ENCODE measurements around the gene RNF225.

Gene RNF225

GRCh38 chr19:58417071-58417470, 21.6 kb downstream of the RNF225 start:
- no peak for ATAC-seq
- TF ChIP-seq ZNF8 (CRISPR knock-in tag; IDR thresholded peaks at IDR 0.05) (no peak), POU6F1 (CRISPR knock-in tag; IDR thresholded peaks at IDR 0.05; ENCODE audit: borderline replicate concordance, low read depth) (no peak), ISL1 (CRISPR knock-in tag; IDR thresholded peaks at IDR 0.05) (no peak), CREB5 (CRISPR knock-in tag; IDR thresholded peaks at IDR 0.05; ENCODE audit: low read depth) (no peak), PATZ1 (CRISPR knock-in tag; IDR thresholded peaks at IDR 0.05; ENCODE audit: borderline replicate concordance) (no peak), GLIS3 (CRISPR knock-in tag; IDR thresholded peaks at IDR 0.05) (no peak), ARNTL (CRISPR knock-in tag; IDR thresholded peaks at IDR 0.05; ENCODE audit: borderline replicate concordance, low read depth) (no peak), OSR1 (CRISPR knock-in tag; IDR thresholded peaks at IDR 0.05) (no peak), CSDC2 (CRISPR knock-in tag; IDR thresholded peaks at IDR 0.05) (no peak), PPARA (CRISPR knock-in tag; IDR thresholded peaks at IDR 0.05; ENCODE audit: borderline replicate concordance) (no peak)

GRCh38 chr19:58428617-58429016, 33.2 kb downstream of the RNF225 start:
- TF ChIP-seq ESRRG (CRISPR knock-in tag; IDR thresholded peaks at IDR 0.05): no peak
- no peak for TF ChIP-seq ZFP3 (CRISPR knock-in tag; IDR thresholded peaks at IDR 0.05)
- no peak for TF ChIP-seq TOX (CRISPR knock-in tag; IDR thresholded peaks at IDR 0.05; ENCODE audit: borderline replicate concordance)
- TF ChIP-seq GLIS3 (CRISPR knock-in tag; IDR thresholded peaks at IDR 0.05): no peak
- no peak for TF ChIP-seq ISL1 (CRISPR knock-in tag; IDR thresholded peaks at IDR 0.05)
- ATAC-seq: no peak

- no peak for TF ChIP-seq SNAI2 (CRISPR knock-in tag; IDR thresholded peaks at IDR 0.05)
Measured at GRCh38 chr19:58429745-58430144, 34.3 kb downstream of the RNF225 start.

GRCh38 chr19:58434217-58434616, 38.8 kb downstream of the RNF225 start:
- TF ChIP-seq ISL1 (CRISPR knock-in tag; IDR thresholded peaks at IDR 0.05): no peak
- no peak for TF ChIP-seq ZNF8 (CRISPR knock-in tag; IDR thresholded peaks at IDR 0.05)
- no peak for TF ChIP-seq CREB5 (CRISPR knock-in tag; IDR thresholded peaks at IDR 0.05; ENCODE audit: low read depth)
- no peak for TF ChIP-seq ZFP3 (CRISPR knock-in tag; IDR thresholded peaks at IDR 0.05)
- no peak for TF ChIP-seq ZFP30 (CRISPR knock-in tag; IDR thresholded peaks at IDR 0.05)
- TF ChIP-seq ESRRG (CRISPR knock-in tag; IDR thresholded peaks at IDR 0.05): no peak
- no peak for TF ChIP-seq TCF4 (CRISPR knock-in tag; IDR thresholded peaks at IDR 0.05; ENCODE audit: borderline replicate concordance)
- TF ChIP-seq TSHZ2 (CRISPR knock-in tag; IDR thresholded peaks at IDR 0.05): no peak
- no peak for TF ChIP-seq ZC3H10 (CRISPR knock-in tag; IDR thresholded peaks at IDR 0.05)
- TF ChIP-seq PATZ1 (CRISPR knock-in tag; IDR thresholded peaks at IDR 0.05; ENCODE audit: borderline replicate concordance): no peak
- TF ChIP-seq ZNF565 (CRISPR knock-in tag; conservative IDR thresholded peaks at IDR 0.05; ENCODE audit: low read depth): no peak
- TF ChIP-seq GLIS3 (CRISPR knock-in tag; IDR thresholded peaks at IDR 0.05): no peak
- TF ChIP-seq POU6F1 (CRISPR knock-in tag; IDR thresholded peaks at IDR 0.05; ENCODE audit: borderline replicate concordance, low read depth): no peak
- no peak for TF ChIP-seq CSDC2 (CRISPR knock-in tag; IDR thresholded peaks at IDR 0.05)
- no peak for TF ChIP-seq RARB (CRISPR knock-in tag; IDR thresholded peaks at IDR 0.05)
- TF ChIP-seq OSR1 (CRISPR knock-in tag; IDR thresholded peaks at IDR 0.05): no peak
- TF ChIP-seq PPARA (CRISPR knock-in tag; IDR thresholded peaks at IDR 0.05; ENCODE audit: borderline replicate concordance): no peak

More at GRCh38 chr19:58429745-58430144, 34.3 kb downstream of the RNF225 start:
- ATAC-seq: no peak

More at GRCh38 chr19:58434217-58434616, 38.8 kb downstream of the RNF225 start:
- no peak for ATAC-seq
